GM12878 (cell line): Measurements from ENCODE around the gene CLDN6. TPM values are rescaled to one million over a fixed set of nuclear protein-coding genes. Genes with fewer than 3 reads are reported as not detected.

ENCODE experiments used
- ATAC-seq: fragments of 200-7000 bp; cut with Tn5 transposase; 3 replicates; pipeline ENCODE4 v1.9.1; 2020; ENCODE audit warnings: mild to moderate bottlenecking, moderate library complexity
- BruUV-seq: library from RNA; stranded (reverse); fragments of 400-500 nt; replicated peaks from 2 replicates; lab custom pipeline; 2021; lab: Mats Ljungman, UMichigan
- CTCF ChIA-PET: fragments of 300-600 bp; sonication (Branson Sonifier 250); formaldehyde crosslinking; extraction: SDS; loops from one replicate; lab custom pipeline; 2021; ENCODE audit warnings: inconsistent platforms; lab: Yijun Ruan, JAX
- POLR2A ChIA-PET: fragments of 350-600 bp; formaldehyde crosslinking; extraction: SDS; loops from one replicate; lab custom pipeline; 2021; ENCODE audit warnings: inconsistent platforms; lab: Charles Lee
- RAD21 ChIA-PET: fragments of 300-600 bp; sonication (Branson Sonifier 250); formaldehyde crosslinking; loops from one replicate; lab custom pipeline; 2023; ENCODE audit warnings: antibody characterized with exemption; ENCODE audit not compliant: unreplicated experiment; lab: Charles Lee
- SMC1A ChIA-PET: fragments of 300-600 bp; sonication (Branson Sonifier 250); formaldehyde crosslinking; loops from one replicate; lab custom pipeline; 2023; ENCODE audit not compliant: unreplicated experiment, uncharacterized antibody; lab: Charles Lee
- DNase-seq: peaks from one replicate; pipeline ENCODE4 v3.0.0-alpha.2; 2011; ENCODE audit warnings: low read depth, low spot score
- FAIRE-seq: peaks from 3 replicates; lab custom pipeline; 2011; peaks lifted over from hg19 to GRCh38; lab: Jason Lieb, UNC
- H2AFZ ChIP-seq: 2 replicates; pipeline ENCODE4 v1.6.0; 2011; ENCODE audit warnings: low read depth, low read length, control low read depth; ENCODE audit not compliant: control insufficient read depth
- H3K27ac ChIP-seq: 2 replicates; pipeline ENCODE4 v1.5.1; 2011; ENCODE audit warnings: control low read depth; ENCODE audit not compliant: control insufficient read depth, insufficient read depth
- H3K27me3 ChIP-seq, 2 experiments: replicated peaks in 1 of 2; 2 replicates each; pipeline versions ENCODE4 v1.6.0 to v1.6.1; 2011; ENCODE audit warnings: low read length in 1 of 2; ENCODE audit not compliant: control insufficient read depth in 2 of 2, insufficient read depth in 2 of 2
- H3K36me3 ChIP-seq, 2 experiments: 2 replicates each; pipeline ENCODE4 v1.5.1; 2011; ENCODE audit warnings: low read length in 1 of 2; ENCODE audit not compliant: control insufficient read depth in 2 of 2, insufficient read depth in 2 of 2
- H3K4me1 ChIP-seq: 2 replicates; pipeline ENCODE4 v1.6.1; 2011; ENCODE audit warnings: mild to moderate bottlenecking, low read length, moderate library complexity, mixed read lengths; ENCODE audit not compliant: control insufficient read depth, insufficient read depth
- H3K4me2 ChIP-seq: 2 replicates; pipeline ENCODE4 v1.6.0; 2011; ENCODE audit warnings: control low read depth; ENCODE audit not compliant: control insufficient read depth, insufficient read depth
- H3K4me3 ChIP-seq: fragments of 200-600 bp; sonication (generic); 2 replicates; pipeline ENCODE4 v1.5.1; 2016
- H3K79me2 ChIP-seq: 2 replicates; pipeline ENCODE4 v1.6.0; 2011; ENCODE audit warnings: low read length; ENCODE audit not compliant: control insufficient read depth, insufficient read depth
- H3K9ac ChIP-seq: 2 replicates; pipeline ENCODE4 v1.8.0; 2011; ENCODE audit warnings: low read length, control low read depth, mixed read lengths; ENCODE audit not compliant: control insufficient read depth, insufficient read depth
- H3K9me3 ChIP-seq: replicated peaks from 3 replicates; pipeline ENCODE4 v1.5.1; 2011; ENCODE audit warnings: mild to moderate bottlenecking, low read length; ENCODE audit not compliant: control insufficient read depth, insufficient read depth
- H4K20me1 ChIP-seq: 2 replicates; pipeline ENCODE4 v1.6.0; 2011; ENCODE audit not compliant: control insufficient read depth, insufficient read depth
- BMI1 ChIP-seq: fragments of 450-650 bp; IDR thresholded peaks from 2 replicates; pipeline ENCODE4 v1.6.1; 2016; ENCODE audit warnings: mild to moderate bottlenecking, moderate library complexity, borderline replicate concordance
- CREB1 ChIP-seq: IDR thresholded peaks from 2 replicates; pipeline ENCODE4 v1.6.1; 2012; ENCODE audit warnings: low read depth, mild to moderate bottlenecking, inconsistent platforms
- HDGF ChIP-seq: fragments of 450-650 bp; IDR thresholded peaks from 2 replicates; pipeline ENCODE4 v1.6.1; 2016; ENCODE audit warnings: antibody characterized with exemption
- HSF1 ChIP-seq: fragments of 150-350 bp; IDR thresholded peaks from 2 replicates; pipeline ENCODE4 v1.6.1; 2014; ENCODE audit warnings: mild to moderate bottlenecking, low read depth, low read length
- JUNB ChIP-seq: IDR thresholded peaks from 2 replicates; pipeline ENCODE4 v1.6.1; 2016; ENCODE audit warnings: antibody characterized with exemption, mild to moderate bottlenecking
- KAT2A ChIP-seq: conservative IDR thresholded peaks from 2 replicates; pipeline ENCODE4 v1.6.1; 2011; ENCODE audit warnings: low read depth, low read length; ENCODE audit not compliant: control insufficient read depth
- MXI1 ChIP-seq: fragments of 150-350 bp; IDR thresholded peaks from 2 replicates; pipeline ENCODE4 v1.6.1; 2011; ENCODE audit warnings: low read depth, mild to moderate bottlenecking, inconsistent platforms, low read length, improper control_type of control experiment
- NFYB ChIP-seq: IDR thresholded peaks from 2 replicates; pipeline ENCODE4 v1.6.1; 2011; ENCODE audit warnings: low read depth, mild to moderate bottlenecking, low read length, improper control_type of control experiment, moderate library complexity; ENCODE audit not compliant: insufficient read depth
- NRF1 ChIP-seq: conservative IDR thresholded peaks from 2 replicates; pipeline ENCODE4 v1.6.1; 2011; ENCODE audit warnings: mild to moderate bottlenecking, low read depth, low read length, improper control_type of control experiment
- PML ChIP-seq: IDR thresholded peaks from 2 replicates; pipeline ENCODE4 v1.6.1; 2012; ENCODE audit warnings: low read length, inconsistent platforms
- ZZZ3 ChIP-seq: IDR thresholded peaks from 2 replicates; pipeline ENCODE4 v1.6.1; 2011; ENCODE audit warnings: low read depth; ENCODE audit not compliant: control insufficient read depth, insufficient read length
- WGBS: methylation state at CpG from one replicate; pipeline ENCODE4 v1.1.6; 2016; ENCODE audit warnings: low lambda C conversion rate; ENCODE audit not compliant: insufficient replicate concordance, insufficient coverage; ENCODE audit errors: missing lambda C conversion rate; 5-methylcytosine and 5-hydroxymethylcytosine counted together
- in situ Hi-C: fragments of 300-500 bp; cut with MboI; formaldehyde crosslinking; loops from 9 replicates; pipeline ENCODE4 v1.14.3; 2018; ENCODE audit warnings: mixed read lengths
- intact Hi-C: fragments of 100-400 bp; cut with micrococcal nuclease; formaldehyde crosslinking; loops from one replicate; pipeline ENCODE4 v1.14.2; 2022; ENCODE audit not compliant: unreplicated experiment
- polyA plus RNA-seq, 11 experiments: library from polyadenylated mRNA; depleted of rRNA in 4 of 11; unstranded in 6 of 11; stranded (reverse) in 5 of 11; fragments of >200 nt; fragmentation: Nextera tagmentation in 4 of 11; fragmentation: Illumina TruSeq in 1 of 11; extraction: Ambion mirVana in 4 of 11; extraction: Trizol in 1 of 11; gene quantifications; 1 replicate in 1 of 11; 2 replicates in 10 of 11; pipeline versions ENCODE4 v1.2.1 to v1.2.3, GENCODE V29; 2011 to 2016; ENCODE audit warnings: inconsistent platforms in 2 of 11, missing spikeins in 2 of 11, low read depth in 1 of 11
- total RNA-seq, 4 experiments: library from RNA; depleted of rRNA in 3 of 4; stranded (reverse); fragments of >200 nt in 3 of 4; fragmentation: Illumina TruSeq in 1 of 4; extraction: Trizol in 1 of 4; gene quantifications; 2 replicates each; pipeline versions ENCODE4 v1.2.1 to v1.2.3, GENCODE V29; 2013 to 2021
- TF ChIP-seq, protein P1 (sequence below): fragments of 450-650 bp; IDR thresholded peaks from 2 replicates; pipeline ENCODE4 v1.6.1; 2017; ENCODE audit warnings: borderline replicate concordance
- TF ChIP-seq, protein P2 (sequence below): fragments of 450-650 bp; IDR thresholded peaks from 2 replicates; pipeline ENCODE4 v1.6.1; 2017; ENCODE audit warnings: antibody characterized with exemption, mild to moderate bottlenecking, moderate library complexity
- TF ChIP-seq, protein P3 (sequence below): IDR thresholded peaks from 2 replicates; pipeline ENCODE4 v1.6.1; 2011; ENCODE audit warnings: low read depth, low read length, improper control_type of control experiment, borderline replicate concordance

Gene CLDN6
- total and polyA plus RNA-seq, 10 of the 15 experiments (the other 5 are each of a cell fraction or from before 2014, with no cell fraction given): 0.15 to 0.26 (median 0.23) TPM; not detected in 7

DNA sequence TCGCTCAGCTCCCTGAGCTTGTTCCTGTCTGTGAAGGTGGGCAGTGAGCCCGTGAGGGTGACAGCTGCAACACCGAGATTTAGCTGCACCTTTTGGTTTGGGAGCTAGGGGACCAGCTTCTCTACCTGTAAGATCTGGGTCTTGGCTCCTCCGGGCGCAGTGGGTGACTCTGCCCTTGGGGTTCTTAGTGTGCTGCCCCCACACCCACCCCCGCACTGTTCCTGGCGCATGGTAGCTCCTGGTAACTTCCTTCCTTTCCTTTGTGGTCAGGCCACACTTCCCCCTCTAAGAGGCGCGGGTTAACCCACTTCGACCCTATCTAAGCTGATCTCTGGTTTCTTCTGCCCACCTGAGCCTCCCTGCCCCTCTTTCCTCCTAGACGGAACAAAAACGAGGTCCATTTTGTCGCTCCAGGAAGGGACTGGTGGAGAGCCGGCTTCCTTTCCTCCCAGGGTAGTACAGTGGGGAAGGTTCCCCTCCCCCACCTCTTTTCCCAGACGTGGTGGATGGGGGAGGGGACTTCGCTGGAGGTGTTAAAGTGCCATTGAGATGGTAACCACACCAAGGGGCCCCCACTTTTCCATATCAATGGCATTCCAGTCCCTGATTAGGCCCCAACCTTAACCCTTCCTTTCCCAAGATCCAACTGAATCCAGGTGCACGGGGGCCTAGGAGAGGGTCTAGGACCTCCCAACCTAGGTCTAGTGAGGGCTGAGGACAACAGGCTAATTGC lies 9.9 kb downstream of the CLDN6 start:
- Histone ChIP-seq H3K4me3 (no peak overlapping the region), H3K9me3 (no peaks in the 10 kb centered on the region), H3K4me1 (peaks cover 17% of the 10 kb centered on the region), H3K9ac (no peak overlapping the region), H3K4me2 (peak overlapping the region; percentile 26; the same call in 1 of the 2 replicates), H3K79me2 (no peaks in the 10 kb centered on the region), H3K36me3 (no peaks in the 10 kb centered on the region), H2AFZ (peak overlapping the region; percentile 16), H4K20me1 (no peaks in the 10 kb centered on the region), H3K27me3 (peaks cover 0 to 17% of the 10 kb centered on the region in 2 experiments), H3K27ac (no peak overlapping the region)
- no TSS peak for BruUV-seq
- POLR2A ChIA-PET: interaction anchor here (1.4 to 1.5 kb wide), 2 partner anchors 12 to 20 kb away, joined by 3 to 5 read pairs; partner anchors contain the start of gene TNFRSF12A
- no peak for DNase-seq
- CTCF ChIA-PET: interaction anchor here (11.3 kb wide), 1 partner anchor 19 kb away, joined by 421 read pairs; the partner anchor contains the start of genes CLDN6, HCFC1R1, THOC6 and TNFRSF12A
- in situ Hi-C loops: no loop called here
- intact Hi-C loops: no loop called here
- no peak for ATAC-seq
- 4% methylated on average over 17 of the region's 17 CpGs for WGBS
- FAIRE-seq: no peak
- RAD21 ChIA-PET: interaction anchor here (1.5 to 2.1 kb wide), 2 partner anchors 14 to 20 kb away, joined by 7 to 8 read pairs; no protein-coding TSS in a partner anchor
- SMC1A ChIA-PET: interaction anchor here (7.2 kb wide), 1 partner anchor 18 kb away, joined by 91 read pairs; the partner anchor contains the start of genes HCFC1R1 and THOC6
- TF ChIP-seq MXI1: no peak
- TF ChIP-seq ZZZ3: no peak
- no peak for TF ChIP-seq HSF1
- TF ChIP-seq NRF1: no peak
- TF ChIP-seq CREB1: no peak
- no peak for TF ChIP-seq HDGF
- no peak for TF ChIP-seq NFYB
- TF ChIP-seq, protein P1, sequence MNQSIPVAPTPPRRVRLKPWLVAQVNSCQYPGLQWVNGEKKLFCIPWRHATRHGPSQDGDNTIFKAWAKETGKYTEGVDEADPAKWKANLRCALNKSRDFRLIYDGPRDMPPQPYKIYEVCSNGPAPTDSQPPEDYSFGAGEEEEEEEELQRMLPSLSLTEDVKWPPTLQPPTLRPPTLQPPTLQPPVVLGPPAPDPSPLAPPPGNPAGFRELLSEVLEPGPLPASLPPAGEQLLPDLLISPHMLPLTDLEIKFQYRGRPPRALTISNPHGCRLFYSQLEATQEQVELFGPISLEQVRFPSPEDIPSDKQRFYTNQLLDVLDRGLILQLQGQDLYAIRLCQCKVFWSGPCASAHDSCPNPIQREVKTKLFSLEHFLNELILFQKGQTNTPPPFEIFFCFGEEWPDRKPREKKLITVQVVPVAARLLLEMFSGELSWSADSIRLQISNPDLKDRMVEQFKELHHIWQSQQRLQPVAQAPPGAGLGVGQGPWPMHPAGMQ: no peak
- no peak for TF ChIP-seq BMI1
- TF ChIP-seq, protein P2, sequence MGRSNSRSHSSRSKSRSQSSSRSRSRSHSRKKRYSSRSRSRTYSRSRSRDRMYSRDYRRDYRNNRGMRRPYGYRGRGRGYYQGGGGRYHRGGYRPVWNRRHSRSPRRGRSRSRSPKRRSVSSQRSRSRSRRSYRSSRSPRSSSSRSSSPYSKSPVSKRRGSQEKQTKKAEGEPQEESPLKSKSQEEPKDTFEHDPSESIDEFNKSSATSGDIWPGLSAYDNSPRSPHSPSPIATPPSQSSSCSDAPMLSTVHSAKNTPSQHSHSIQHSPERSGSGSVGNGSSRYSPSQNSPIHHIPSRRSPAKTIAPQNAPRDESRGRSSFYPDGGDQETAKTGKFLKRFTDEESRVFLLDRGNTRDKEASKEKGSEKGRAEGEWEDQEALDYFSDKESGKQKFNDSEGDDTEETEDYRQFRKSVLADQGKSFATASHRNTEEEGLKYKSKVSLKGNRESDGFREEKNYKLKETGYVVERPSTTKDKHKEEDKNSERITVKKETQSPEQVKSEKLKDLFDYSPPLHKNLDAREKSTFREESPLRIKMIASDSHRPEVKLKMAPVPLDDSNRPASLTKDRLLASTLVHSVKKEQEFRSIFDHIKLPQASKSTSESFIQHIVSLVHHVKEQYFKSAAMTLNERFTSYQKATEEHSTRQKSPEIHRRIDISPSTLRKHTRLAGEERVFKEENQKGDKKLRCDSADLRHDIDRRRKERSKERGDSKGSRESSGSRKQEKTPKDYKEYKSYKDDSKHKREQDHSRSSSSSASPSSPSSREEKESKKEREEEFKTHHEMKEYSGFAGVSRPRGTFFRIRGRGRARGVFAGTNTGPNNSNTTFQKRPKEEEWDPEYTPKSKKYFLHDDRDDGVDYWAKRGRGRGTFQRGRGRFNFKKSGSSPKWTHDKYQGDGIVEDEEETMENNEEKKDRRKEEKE: no peak
- no peak for TF ChIP-seq KAT2A
- no peak for TF ChIP-seq JUNB
- TF ChIP-seq PML: no peak
- TF ChIP-seq, protein P3, sequence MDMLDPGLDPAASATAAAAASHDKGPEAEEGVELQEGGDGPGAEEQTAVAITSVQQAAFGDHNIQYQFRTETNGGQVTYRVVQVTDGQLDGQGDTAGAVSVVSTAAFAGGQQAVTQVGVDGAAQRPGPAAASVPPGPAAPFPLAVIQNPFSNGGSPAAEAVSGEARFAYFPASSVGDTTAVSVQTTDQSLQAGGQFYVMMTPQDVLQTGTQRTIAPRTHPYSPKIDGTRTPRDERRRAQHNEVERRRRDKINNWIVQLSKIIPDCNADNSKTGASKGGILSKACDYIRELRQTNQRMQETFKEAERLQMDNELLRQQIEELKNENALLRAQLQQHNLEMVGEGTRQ: no peak
